Esophagus muscularis mucosa (tissue), 4 donors: ENCODE data around the gene VAMP4. TPM values are rescaled to one million over a fixed set of nuclear protein-coding genes. Genes with fewer than 3 reads are reported as not detected.
A peak's percentile ranks its signal among the peaks of the same experiment; 100 is the strongest.
"Not testable (repeated sequence)": the region's sequence is repeated elsewhere in the genome, so short reads cannot be mapped to it uniquely, and the experiment has no call there.

Source experiments
- DNase-seq: peaks from one replicate; pipeline ENCODE4 v3.0.0-alpha.2; 2017; ENCODE audit errors: extremely low spot score
- H3K27ac ChIP-seq, 4 donors: fragments of 200-600 bp; sonication (generic); replicated peaks in 1 of 4; 1 replicate in 3 of 4; 2 replicates in 1 of 4; pipeline ENCODE4 v1.5.1; 2016 to 2019; ENCODE audit warnings: mild to moderate bottlenecking in 1 of 4
- H3K27me3 ChIP-seq, 4 donors: fragments of 200-600 bp; sonication (generic); one replicate each; pipeline versions ENCODE4 v1.5.1 to v1.6.0; 2016 to 2019
- H3K36me3 ChIP-seq, 4 donors: fragments of 200-600 bp; sonication (generic); one replicate each; pipeline ENCODE4 v1.5.1; 2016 to 2019
- H3K4me1 ChIP-seq, 4 donors: fragments of 200-600 bp; sonication (generic); one replicate each; pipeline ENCODE4 v1.5.1; 2016 to 2019
- H3K4me3 ChIP-seq, 4 donors: fragments of 200-600 bp; sonication (generic); 1 replicate in 2 of 4; 2 replicates in 2 of 4; pipeline ENCODE4 v1.5.1; 2016 to 2019; ENCODE audit warnings: mild to moderate bottlenecking in 4 of 4, moderate library complexity in 1 of 4
- H3K9me3 ChIP-seq, 4 donors: fragments of 200-600 bp; sonication (generic); 1 replicate in 3 of 4; 2 replicates in 1 of 4; pipeline ENCODE4 v1.5.1; 2016 to 2019
- EP300 ChIP-seq: sonication (generic); formaldehyde crosslinking; IDR thresholded peaks from one replicate; pipeline ENCODE4 v1.6.1; 2017; ENCODE audit warnings: antibody characterized with exemption
- POLR2A ChIP-seq: fragments of 450-650 bp; IDR thresholded peaks from one replicate; pipeline ENCODE4 v1.6.1; 2017; ENCODE audit warnings: antibody characterized with exemption, moderate library complexity, mild to moderate bottlenecking, low read depth
- POLR2AphosphoS5 ChIP-seq, 2 donors: sonication (generic); formaldehyde crosslinking; IDR thresholded peaks; one replicate each; pipeline ENCODE4 v1.6.1; 2017; ENCODE audit warnings: antibody characterized with exemption in 2 of 2
- WGBS: methylation state at CpG from one replicate; pipeline ENCODE4 v1.1.5; 2018; 5-methylcytosine and 5-hydroxymethylcytosine counted together
- intact Hi-C: fragments of 100-400 bp; cut with DNase I; formaldehyde crosslinking; loops from one replicate; pipeline ENCODE4 v1.15.1; 2023
- total RNA-seq, 4 donors: library from RNA; depleted of rRNA; stranded (reverse); fragments of >200 nt; gene quantifications; one replicate each; pipeline versions ENCODE4 v1.1.0 to v1.2.1, GENCODE V29; 2016
- TF ChIP-seq, protein P1 (sequence below), 3 experiments: fragments of 200-600 bp in 2 of 3; fragments of 450-650 bp in 1 of 3; sonication (generic) in 2 of 3; IDR thresholded peaks; one replicate each; pipeline ENCODE4 v1.5.1; 2017 to 2019; ENCODE audit warnings: antibody characterized with exemption in 3 of 3, mild to moderate bottlenecking in 2 of 3, moderate library complexity in 1 of 3

The VAMP4 gene
- total RNA-seq, 4 donors from 2014 or later = 14.2 to 19.9 (median 16.1) TPM

- no peaks in the 10 kb centered on the region for H3K27me3 ChIP-seq
- H3K4me3 ChIP-seq = no peak overlapping the region
- H3K4me1 ChIP-seq = peaks cover 24 to 83% (median 75%) of the 10 kb centered on the region in 4 donors
- peak overlapping the region; percentile 77 to 88 (median 83) for H3K27ac ChIP-seq
- no peaks in the 10 kb centered on the region for H3K36me3 ChIP-seq
- intact Hi-C loops = no loop called here
- no peaks in the 10 kb centered on the region for H3K9me3 ChIP-seq
- no peak for DNase-seq
- TF ChIP-seq EP300 = no peak
- no peak for TF ChIP-seq POLR2A
- no peak for TF ChIP-seq POLR2AphosphoS5 (IDR thresholded peaks at IDR 0.05)
- TF ChIP-seq, protein P1, sequence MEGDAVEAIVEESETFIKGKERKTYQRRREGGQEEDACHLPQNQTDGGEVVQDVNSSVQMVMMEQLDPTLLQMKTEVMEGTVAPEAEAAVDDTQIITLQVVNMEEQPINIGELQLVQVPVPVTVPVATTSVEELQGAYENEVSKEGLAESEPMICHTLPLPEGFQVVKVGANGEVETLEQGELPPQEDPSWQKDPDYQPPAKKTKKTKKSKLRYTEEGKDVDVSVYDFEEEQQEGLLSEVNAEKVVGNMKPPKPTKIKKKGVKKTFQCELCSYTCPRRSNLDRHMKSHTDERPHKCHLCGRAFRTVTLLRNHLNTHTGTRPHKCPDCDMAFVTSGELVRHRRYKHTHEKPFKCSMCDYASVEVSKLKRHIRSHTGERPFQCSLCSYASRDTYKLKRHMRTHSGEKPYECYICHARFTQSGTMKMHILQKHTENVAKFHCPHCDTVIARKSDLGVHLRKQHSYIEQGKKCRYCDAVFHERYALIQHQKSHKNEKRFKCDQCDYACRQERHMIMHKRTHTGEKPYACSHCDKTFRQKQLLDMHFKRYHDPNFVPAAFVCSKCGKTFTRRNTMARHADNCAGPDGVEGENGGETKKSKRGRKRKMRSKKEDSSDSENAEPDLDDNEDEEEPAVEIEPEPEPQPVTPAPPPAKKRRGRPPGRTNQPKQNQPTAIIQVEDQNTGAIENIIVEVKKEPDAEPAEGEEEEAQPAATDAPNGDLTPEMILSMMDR (IDR thresholded peaks at IDR 0.05) = no peak
- 54% methylated on average over 4 of the region's 4 CpGs for WGBS
Measured at GRCh38 chr1:171663854-171664575, 77.8 kb downstream of the VAMP4 start.

DNA sequence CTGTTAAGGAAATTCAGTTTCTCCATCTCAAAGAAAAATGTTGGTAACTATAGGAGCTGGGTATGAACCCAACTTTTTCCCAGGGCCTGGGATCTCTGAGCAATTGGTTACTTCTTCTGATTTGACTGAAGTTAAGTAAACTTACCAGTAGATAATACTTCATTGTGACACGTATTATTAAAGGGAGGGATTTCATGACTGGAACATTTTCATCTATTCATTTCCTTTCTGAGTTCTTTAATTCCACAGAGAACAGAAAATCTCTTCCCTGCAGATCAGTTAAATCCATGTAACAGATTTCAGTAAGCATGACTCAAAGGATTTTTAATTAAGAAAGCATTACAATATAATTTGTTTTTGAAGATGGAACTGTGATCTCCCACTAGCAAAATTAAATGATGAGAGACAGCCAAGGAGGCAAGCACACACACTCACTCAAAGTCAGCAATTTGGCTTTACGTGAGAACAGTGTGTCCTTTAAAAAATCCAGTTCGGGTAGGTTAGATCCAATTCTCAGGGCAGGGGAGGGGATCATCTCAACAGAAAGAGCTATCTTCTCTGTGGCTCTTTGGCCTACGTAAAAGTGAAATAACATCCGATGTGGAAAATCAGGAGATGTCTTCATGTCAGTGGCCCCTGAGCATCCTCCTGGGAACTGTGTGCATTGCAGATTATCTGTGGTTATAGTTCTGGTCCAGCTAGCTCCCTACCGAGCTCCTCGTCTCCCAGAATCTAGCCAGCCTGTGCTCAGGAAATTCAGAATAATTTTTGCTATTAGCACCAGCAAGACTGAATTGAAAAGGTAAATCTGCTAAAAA is 78.6 kb downstream of the VAMP4 start:
- 29% methylated on average over 7 of the region's 7 CpGs for WGBS
- no peak overlapping the region for H3K4me3 ChIP-seq
- H3K27ac ChIP-seq = peak overlapping the region; percentile 77 to 88 (median 83)
- H3K27me3 ChIP-seq = no peaks in the 10 kb centered on the region
- intact Hi-C loops = no loop called here
- H3K36me3 ChIP-seq = no peaks in the 10 kb centered on the region
- DNase-seq = no peak
- no peaks in the 10 kb centered on the region for H3K9me3 ChIP-seq
- TF ChIP-seq, protein P1 (IDR thresholded peaks at IDR 0.05) = no peak
- peak; percentile 55 to 72 for TF ChIP-seq POLR2AphosphoS5 (IDR thresholded peaks at IDR 0.05)
- peaks cover 24 to 82% (median 73%) of the 10 kb centered on the region in 4 donors for H3K4me1 ChIP-seq

GRCh38 chr1:171661076-171661650 is 80.7 kb downstream of the VAMP4 start:
- no peak for DNase-seq
- no peaks in the 10 kb centered on the region for H3K9me3 ChIP-seq
- TF ChIP-seq POLR2A = no peak
- TF ChIP-seq, protein P1 (IDR thresholded peaks at IDR 0.05) = no peak
- TF ChIP-seq EP300 = no peak
- no peak for TF ChIP-seq POLR2AphosphoS5 (IDR thresholded peaks at IDR 0.05)
- H3K27ac ChIP-seq = peak overlapping the region in 2 of 4 donors; percentile 32 to 88
- intact Hi-C loops = no loop called here
- 96% methylated on average over 5 of the region's 5 CpGs for WGBS
- H3K4me3 ChIP-seq = no peak overlapping the region
- H3K36me3 ChIP-seq = no peaks in the 10 kb centered on the region
- H3K4me1 ChIP-seq = peaks cover 24 to 79% (median 74%) of the 10 kb centered on the region in 4 donors
- H3K27me3 ChIP-seq = no peaks in the 10 kb centered on the region

- H3K4me3 ChIP-seq, intact Hi-C loops, H3K27me3 ChIP-seq, DNase-seq, H3K36me3 ChIP-seq, H3K9me3 ChIP-seq: not testable (repeated sequence)
- H3K4me1 ChIP-seq = peaks cover 40 to 79% (median 76%) of the 10 kb centered on the region in 4 donors
- 98% methylated on average over 9 of the region's 9 CpGs for WGBS
- H3K27ac ChIP-seq = peak overlapping the region; percentile 82 to 94 (median 88)
Measured at GRCh38 chr1:171656206-171656605, 85.7 kb downstream of the VAMP4 start.

DNA sequence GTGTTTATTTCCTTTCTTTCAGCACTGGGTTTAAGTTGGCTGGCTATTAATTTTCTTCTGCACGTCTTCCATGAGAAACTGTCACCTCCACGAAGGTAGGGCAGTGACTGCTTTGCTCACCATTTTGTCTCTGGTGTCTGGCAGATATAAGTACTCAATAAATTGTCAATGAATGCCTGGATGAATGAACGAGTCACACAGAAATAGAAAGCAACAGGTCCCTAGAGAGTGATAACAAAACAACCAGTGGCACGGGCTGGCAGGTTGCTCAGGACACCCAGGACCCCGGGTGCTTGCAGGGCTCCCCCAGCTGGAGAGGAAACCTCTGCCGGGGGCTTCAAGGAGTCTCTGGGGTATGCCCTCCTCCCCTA is 86.1 kb downstream of the VAMP4 start:
- H3K9me3 ChIP-seq = no peaks in the 10 kb centered on the region
- H3K4me1 ChIP-seq = peaks cover 40 to 84% (median 78%) of the 10 kb centered on the region in 4 donors
- peak overlapping the region; percentile 82 to 94 (median 88) for H3K27ac ChIP-seq
- H3K27me3 ChIP-seq = no peaks in the 10 kb centered on the region
- TF ChIP-seq EP300 = no peak
- TF ChIP-seq POLR2A = no peak
- no peak for TF ChIP-seq POLR2AphosphoS5 (IDR thresholded peaks at IDR 0.05)
- TF ChIP-seq, protein P1 (IDR thresholded peaks at IDR 0.05) = no peak
- no peaks in the 10 kb centered on the region for H3K36me3 ChIP-seq
- peak overlapping the region in 3 of 4 donors; percentile 11 to 33 (median 17) for H3K4me3 ChIP-seq
- no peak for DNase-seq
- intact Hi-C loops = no loop called here
- WGBS = 76% methylated on average over 5 of the region's 6 CpGs
